ENCODE results near the gene VSX2. TPM values are rescaled to one million over a fixed set of nuclear protein-coding genes. Genes with fewer than 3 reads are reported as not detected.

VSX2 gene
- total RNA-seq = not detected

DNA sequence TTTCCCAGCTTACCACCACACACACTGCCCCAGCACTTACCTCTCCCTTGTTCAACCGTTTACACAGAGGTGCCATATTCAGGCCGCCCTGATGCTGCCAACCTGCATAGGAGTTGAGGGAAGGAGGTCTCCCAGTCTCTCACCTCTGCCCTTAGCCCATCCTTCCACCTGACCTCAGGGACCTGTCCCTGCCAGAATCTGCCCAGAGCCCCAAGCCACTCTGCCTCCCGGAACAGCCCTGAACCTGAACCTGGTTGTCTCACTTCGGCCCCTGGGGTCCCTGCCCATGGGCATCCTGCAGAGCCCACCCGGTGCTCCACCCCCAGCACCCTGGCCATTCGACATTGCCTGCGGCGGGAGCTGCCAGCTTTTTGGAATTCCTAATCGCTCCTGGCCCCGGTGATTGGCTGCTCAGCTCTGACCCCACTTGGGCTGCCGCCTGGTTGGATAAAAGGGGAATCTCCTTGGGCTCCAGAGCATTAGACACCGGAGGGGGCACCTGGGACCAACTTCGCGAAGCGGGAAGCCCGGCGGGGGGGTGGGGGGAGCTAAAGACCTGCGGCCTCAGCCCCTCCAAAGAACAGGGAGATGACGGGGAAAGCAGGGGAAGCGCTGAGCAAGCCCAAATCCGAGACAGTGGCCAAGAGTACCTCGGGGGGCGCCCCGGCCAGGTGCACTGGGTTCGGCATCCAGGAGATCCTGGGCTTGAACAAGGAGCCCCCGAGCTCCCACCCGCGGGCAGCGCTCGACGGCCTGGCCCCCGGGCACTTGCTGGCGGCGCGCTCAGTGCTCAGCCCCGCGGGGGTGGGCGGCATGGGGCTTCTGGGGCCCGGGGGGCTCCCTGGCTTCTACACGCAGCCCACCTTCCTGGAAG lies at the start of gene VSX2:
TSS of gene VSX2 (plus strand) at position 476 of the 874 bp plus-strand sequence. CDS start at position 589, 113 bp downstream.
- DNase-seq (ENCODE audit: low spot score) = no peak
- H3K27ac ChIP-seq = no peak within 1 kb of the TSS
- H3K36me3 ChIP-seq = no peaks in the 10 kb centered on the region
- peaks cover 0 to 33% of the 10 kb centered on the region in 2 donors for H3K4me1 ChIP-seq
- peaks cover 37 to 52% of the 10 kb centered on the region in 2 donors for H3K27me3 ChIP-seq
- no peak for TF ChIP-seq CTCF (IDR thresholded peaks at IDR 0.05)
- H3K9me3 ChIP-seq = no peaks in the 10 kb centered on the region
- peak within 1 kb of the TSS; percentile 1 to 39 for H3K4me3 ChIP-seq

- no peaks in the 10 kb centered on the region for H3K9me3 ChIP-seq
- H3K4me1 ChIP-seq = no peaks in the 10 kb centered on the region
Measured at GRCh38 chr14:74190927-74191575, 48.2 kb upstream of the VSX2 start.

GRCh38 chr14:74194506-74195274 lies 44.6 kb upstream of the VSX2 start:
- H3K27ac ChIP-seq = no peak overlapping the region

More at GRCh38 chr14:74190927-74191575, 48.2 kb upstream of the VSX2 start:
- no peak for TF ChIP-seq CTCF (IDR thresholded peaks at IDR 0.05)
- DNase-seq (ENCODE audit: low spot score) = no peak
- H3K4me3 ChIP-seq = no peak overlapping the region
- H3K27me3 ChIP-seq = no peaks in the 10 kb centered on the region
- no peak overlapping the region for H3K27ac ChIP-seq
- no peaks in the 10 kb centered on the region for H3K36me3 ChIP-seq

DNA sequence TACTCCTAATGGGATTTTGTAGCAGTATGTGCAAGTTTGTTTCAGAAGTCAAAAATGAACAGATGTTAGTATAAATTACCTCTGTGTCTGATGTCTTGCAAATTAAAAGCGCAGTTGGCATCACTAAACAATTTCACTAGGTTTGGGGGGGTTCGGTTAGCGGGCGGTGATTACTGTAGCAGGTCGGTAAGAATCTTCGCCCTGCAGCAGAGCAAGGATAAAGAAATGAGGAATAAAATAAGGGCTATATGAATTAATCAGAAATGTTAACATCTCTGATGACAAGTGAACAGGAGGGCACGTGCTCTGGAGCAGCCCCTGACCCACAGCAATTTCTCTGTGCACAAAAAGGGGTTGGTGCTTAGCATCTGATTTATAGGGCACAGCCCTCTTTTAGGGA lies 43.6 kb upstream of the VSX2 start:
- TF ChIP-seq CTCF (IDR thresholded peaks at IDR 0.05) = no peak
- no peak for DNase-seq (ENCODE audit: low spot score)
- no peaks in the 10 kb centered on the region for H3K9me3 ChIP-seq
- H3K27ac ChIP-seq = no peak overlapping the region
- H3K36me3 ChIP-seq = peaks cover 10% of the 10 kb centered on the region
- no peak overlapping the region for H3K4me3 ChIP-seq
- no peaks in the 10 kb centered on the region for H3K4me1 ChIP-seq
- H3K27me3 ChIP-seq = no peaks in the 10 kb centered on the region

More at GRCh38 chr14:74194506-74195274, 44.6 kb upstream of the VSX2 start:
- Histone ChIP-seq H3K4me1 (no peaks in the 10 kb centered on the region), H3K36me3 (peaks cover 10% of the 10 kb centered on the region), H3K4me3 (no peak overlapping the region), H3K27me3 (no peaks in the 10 kb centered on the region), H3K9me3 (no peaks in the 10 kb centered on the region)
- TF ChIP-seq CTCF (IDR thresholded peaks at IDR 0.05) = no peak
- DNase-seq (ENCODE audit: low spot score) = no peak

DNA sequence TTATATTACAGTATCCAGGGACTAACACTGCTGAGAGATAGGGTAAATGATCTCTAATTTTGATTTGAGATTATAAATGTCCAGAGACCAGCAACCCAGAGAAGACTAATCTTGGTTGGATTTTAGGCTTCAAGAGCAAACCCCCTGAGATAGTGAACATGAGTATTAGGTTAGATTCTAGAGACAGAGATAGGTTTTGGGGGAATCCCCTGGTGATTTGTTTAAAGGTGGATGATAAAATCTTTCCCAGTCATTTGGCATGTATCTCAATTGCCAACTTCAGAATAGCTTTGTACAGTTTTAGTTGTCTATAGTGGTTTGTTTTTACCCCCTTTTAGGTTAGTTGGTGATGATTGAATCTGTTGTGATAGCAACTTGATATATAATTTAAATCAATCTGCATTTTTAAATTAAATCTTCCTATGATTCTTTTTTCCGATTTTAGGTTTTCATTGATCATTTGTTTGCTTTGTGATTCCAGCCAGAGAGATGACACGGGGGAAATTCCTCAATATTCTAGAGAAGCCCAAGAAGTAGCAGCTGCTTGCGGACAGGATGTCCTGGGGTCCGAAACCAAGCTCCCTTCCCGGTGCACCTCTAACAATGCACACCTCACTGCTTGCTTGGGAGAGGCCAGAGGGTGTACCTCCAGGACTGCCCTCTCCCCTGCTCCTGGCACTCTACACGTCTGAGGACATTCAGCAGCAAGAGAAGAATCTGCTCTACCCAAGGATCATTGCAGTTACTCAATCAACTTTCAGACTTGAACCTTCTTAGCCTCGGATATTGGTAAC lies 40.6 kb upstream of the VSX2 start:
- no peak for TF ChIP-seq CTCF (IDR thresholded peaks at IDR 0.05)

More for the DNA sequence above, 40.6 kb upstream of the VSX2 start:
- no peak for DNase-seq (ENCODE audit: low spot score)
- Histone ChIP-seq H3K4me1 (no peaks in the 10 kb centered on the region), H3K27me3 (no peaks in the 10 kb centered on the region), H3K4me3 (no peak overlapping the region), H3K36me3 (peaks cover 10% of the 10 kb centered on the region), H3K9me3 (no peaks in the 10 kb centered on the region), H3K27ac (no peak overlapping the region)

All from right atrium auricular region (tissue), 2 donors.